Measurements from ENCODE around the gene NEUROG1.

GRCh38 chr5:135535820-135536801, at the start of gene NEUROG1:
- TF ChIP-seq, protein P1, sequence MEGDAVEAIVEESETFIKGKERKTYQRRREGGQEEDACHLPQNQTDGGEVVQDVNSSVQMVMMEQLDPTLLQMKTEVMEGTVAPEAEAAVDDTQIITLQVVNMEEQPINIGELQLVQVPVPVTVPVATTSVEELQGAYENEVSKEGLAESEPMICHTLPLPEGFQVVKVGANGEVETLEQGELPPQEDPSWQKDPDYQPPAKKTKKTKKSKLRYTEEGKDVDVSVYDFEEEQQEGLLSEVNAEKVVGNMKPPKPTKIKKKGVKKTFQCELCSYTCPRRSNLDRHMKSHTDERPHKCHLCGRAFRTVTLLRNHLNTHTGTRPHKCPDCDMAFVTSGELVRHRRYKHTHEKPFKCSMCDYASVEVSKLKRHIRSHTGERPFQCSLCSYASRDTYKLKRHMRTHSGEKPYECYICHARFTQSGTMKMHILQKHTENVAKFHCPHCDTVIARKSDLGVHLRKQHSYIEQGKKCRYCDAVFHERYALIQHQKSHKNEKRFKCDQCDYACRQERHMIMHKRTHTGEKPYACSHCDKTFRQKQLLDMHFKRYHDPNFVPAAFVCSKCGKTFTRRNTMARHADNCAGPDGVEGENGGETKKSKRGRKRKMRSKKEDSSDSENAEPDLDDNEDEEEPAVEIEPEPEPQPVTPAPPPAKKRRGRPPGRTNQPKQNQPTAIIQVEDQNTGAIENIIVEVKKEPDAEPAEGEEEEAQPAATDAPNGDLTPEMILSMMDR (IDR thresholded peaks at IDR 0.05) = no peak
- no peak for TF ChIP-seq POLR2A (IDR thresholded peaks at IDR 0.05)

Measured in Peyer's patch (tissue), 4 donors.